Ishikawa (cell line): ENCODE results near the gene CFAP46.

Experiments used
- CEBPB ChIP-seq: IDR thresholded peaks from 2 replicates; pipeline ENCODE4 v1.6.1; 2012
- CREB1 ChIP-seq: IDR thresholded peaks from 2 replicates; pipeline ENCODE4 v1.6.1; 2012; ENCODE audit warnings: low read depth
- EGR1 ChIP-seq: IDR thresholded peaks from 2 replicates; pipeline ENCODE4 v1.6.1; 2012
- EP300 ChIP-seq: IDR thresholded peaks from 2 replicates; pipeline ENCODE4 v1.6.1; 2012; ENCODE audit warnings: borderline replicate concordance
- FOXM1 ChIP-seq: IDR thresholded peaks from 2 replicates; pipeline ENCODE4 v1.6.1; 2012; ENCODE audit warnings: low read depth, borderline replicate concordance
- NFIC ChIP-seq: IDR thresholded peaks from 2 replicates; pipeline ENCODE4 v1.6.1; 2012
- RAD21 ChIP-seq: IDR thresholded peaks from 2 replicates; pipeline ENCODE4 v1.6.1; 2012; ENCODE audit warnings: low read depth
- TAF1 ChIP-seq: IDR thresholded peaks from 2 replicates; pipeline ENCODE4 v1.6.1; 2012; ENCODE audit warnings: low read depth, mild to moderate bottlenecking
- TCF12 ChIP-seq: IDR thresholded peaks from 2 replicates; pipeline ENCODE4 v1.6.1; 2012; ENCODE audit warnings: low read depth
- TEAD4 ChIP-seq: IDR thresholded peaks from 2 replicates; pipeline ENCODE4 v1.6.1; 2012
- YY1 ChIP-seq: IDR thresholded peaks from 2 replicates; pipeline ENCODE4 v1.6.1; 2012; ENCODE audit warnings: low read depth
- ZBTB7A ChIP-seq: IDR thresholded peaks from 2 replicates; pipeline ENCODE4 v1.6.1; 2012; ENCODE audit warnings: low read depth
- TF ChIP-seq, protein P1 (sequence below): IDR thresholded peaks from 2 replicates; pipeline ENCODE4 v1.6.1; 2012
- TF ChIP-seq, protein P2 (sequence below): IDR thresholded peaks from 2 replicates; pipeline ENCODE4 v1.6.1; 2012; ENCODE audit warnings: low read depth, mild to moderate bottlenecking
- TF ChIP-seq, protein P3 (sequence below): IDR thresholded peaks from 2 replicates; pipeline ENCODE4 v1.6.1; 2012

CFAP46 gene

DNA sequence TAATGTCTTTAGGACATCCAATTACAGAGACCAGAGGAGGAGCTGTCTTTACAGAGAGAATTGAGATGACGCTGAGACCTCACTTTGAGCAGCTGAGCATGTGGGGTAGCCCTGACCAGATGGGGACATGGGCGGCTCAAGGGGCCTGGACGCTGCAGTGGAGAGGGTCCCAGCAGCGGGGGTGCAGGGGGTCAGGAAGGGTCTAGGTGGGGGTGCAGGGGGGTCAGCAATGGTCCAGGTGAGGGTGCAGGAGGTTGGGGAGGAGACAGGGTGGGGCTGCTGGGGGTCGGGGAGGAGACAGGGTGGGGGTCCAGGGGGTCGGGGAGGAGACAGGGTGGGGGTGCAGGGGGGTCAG lies 43.2 kb upstream of the CFAP46 start:
- TF ChIP-seq EP300: no peak
- no peak for TF ChIP-seq NFIC
- TF ChIP-seq TCF12: no peak
- TF ChIP-seq, protein P1, sequence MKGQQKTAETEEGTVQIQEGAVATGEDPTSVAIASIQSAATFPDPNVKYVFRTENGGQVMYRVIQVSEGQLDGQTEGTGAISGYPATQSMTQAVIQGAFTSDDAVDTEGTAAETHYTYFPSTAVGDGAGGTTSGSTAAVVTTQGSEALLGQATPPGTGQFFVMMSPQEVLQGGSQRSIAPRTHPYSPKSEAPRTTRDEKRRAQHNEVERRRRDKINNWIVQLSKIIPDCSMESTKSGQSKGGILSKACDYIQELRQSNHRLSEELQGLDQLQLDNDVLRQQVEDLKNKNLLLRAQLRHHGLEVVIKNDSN: no peak
- TF ChIP-seq CEBPB: no peak
- no peak for TF ChIP-seq TAF1
- no peak for TF ChIP-seq YY1
- TF ChIP-seq ZBTB7A: no peak
- TF ChIP-seq, protein P2, sequence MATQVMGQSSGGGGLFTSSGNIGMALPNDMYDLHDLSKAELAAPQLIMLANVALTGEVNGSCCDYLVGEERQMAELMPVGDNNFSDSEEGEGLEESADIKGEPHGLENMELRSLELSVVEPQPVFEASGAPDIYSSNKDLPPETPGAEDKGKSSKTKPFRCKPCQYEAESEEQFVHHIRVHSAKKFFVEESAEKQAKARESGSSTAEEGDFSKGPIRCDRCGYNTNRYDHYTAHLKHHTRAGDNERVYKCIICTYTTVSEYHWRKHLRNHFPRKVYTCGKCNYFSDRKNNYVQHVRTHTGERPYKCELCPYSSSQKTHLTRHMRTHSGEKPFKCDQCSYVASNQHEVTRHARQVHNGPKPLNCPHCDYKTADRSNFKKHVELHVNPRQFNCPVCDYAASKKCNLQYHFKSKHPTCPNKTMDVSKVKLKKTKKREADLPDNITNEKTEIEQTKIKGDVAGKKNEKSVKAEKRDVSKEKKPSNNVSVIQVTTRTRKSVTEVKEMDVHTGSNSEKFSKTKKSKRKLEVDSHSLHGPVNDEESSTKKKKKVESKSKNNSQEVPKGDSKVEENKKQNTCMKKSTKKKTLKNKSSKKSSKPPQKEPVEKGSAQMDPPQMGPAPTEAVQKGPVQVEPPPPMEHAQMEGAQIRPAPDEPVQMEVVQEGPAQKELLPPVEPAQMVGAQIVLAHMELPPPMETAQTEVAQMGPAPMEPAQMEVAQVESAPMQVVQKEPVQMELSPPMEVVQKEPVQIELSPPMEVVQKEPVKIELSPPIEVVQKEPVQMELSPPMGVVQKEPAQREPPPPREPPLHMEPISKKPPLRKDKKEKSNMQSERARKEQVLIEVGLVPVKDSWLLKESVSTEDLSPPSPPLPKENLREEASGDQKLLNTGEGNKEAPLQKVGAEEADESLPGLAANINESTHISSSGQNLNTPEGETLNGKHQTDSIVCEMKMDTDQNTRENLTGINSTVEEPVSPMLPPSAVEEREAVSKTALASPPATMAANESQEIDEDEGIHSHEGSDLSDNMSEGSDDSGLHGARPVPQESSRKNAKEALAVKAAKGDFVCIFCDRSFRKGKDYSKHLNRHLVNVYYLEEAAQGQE: no peak
- TF ChIP-seq EGR1: no peak
- TF ChIP-seq, protein P3, sequence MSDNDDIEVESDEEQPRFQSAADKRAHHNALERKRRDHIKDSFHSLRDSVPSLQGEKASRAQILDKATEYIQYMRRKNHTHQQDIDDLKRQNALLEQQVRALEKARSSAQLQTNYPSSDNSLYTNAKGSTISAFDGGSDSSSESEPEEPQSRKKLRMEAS: no peak
- TF ChIP-seq FOXM1: no peak
- no peak for TF ChIP-seq RAD21
- TF ChIP-seq CREB1: no peak
- TF ChIP-seq TEAD4: no peak

DNA sequence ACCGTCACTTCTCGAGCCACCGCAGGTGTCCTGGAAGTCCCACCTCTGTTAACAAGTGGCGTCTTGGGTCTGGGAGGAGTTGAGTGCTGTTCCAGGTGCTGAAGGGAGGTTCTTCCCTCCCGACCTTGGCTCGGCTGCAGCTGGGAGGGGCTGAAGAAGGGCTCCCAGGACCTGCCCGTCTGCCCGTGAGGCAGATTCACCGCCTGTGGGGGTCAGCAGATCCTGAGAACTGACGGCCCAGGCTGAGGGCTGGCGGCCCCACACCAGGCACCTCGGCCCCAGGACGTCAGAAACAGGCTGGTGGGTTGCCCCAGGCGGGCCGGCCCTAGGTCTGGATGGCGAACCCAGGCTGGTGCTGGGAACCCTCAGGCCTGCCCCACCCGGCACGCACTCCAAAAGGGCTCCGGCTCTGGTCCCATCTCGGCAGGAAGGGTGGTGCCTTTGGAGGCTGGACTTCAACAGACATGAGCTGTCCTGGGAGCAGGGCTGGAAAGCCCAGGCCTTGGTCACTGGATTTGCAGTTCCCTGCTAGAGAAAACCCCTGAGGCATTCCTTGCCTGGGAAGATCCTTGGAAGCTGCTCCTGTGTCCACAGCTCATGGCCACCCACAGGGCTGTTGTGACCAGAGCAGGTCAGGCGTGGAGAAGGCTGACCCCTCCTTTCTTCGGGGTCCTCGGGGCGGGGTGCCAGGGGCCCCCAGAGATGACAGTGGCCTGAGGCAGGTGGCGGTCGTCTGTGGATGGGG lies 42.6 kb upstream of the CFAP46 start:
- TF ChIP-seq RAD21: no peak
- no peak for TF ChIP-seq NFIC
- TF ChIP-seq, protein P2: peak; percentile 81

DNA sequence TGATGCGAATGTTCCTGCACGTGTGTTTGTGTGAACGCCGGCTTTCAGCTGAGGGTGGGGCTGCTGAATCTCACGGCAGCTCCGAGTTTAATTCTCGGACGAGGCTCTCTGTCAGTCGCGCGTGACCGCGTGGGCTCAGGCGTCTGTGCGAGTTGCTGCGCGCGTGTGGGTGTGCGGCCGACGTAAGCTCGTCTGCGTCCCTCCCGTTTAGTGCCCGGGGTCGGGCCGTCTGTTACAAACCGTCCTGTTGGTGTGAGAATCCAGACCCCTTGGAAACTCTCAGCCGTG lies 41.6 kb upstream of the CFAP46 start:
- no peak for TF ChIP-seq FOXM1
- no peak for TF ChIP-seq ZBTB7A
- TF ChIP-seq YY1: no peak
- TF ChIP-seq, protein P2: no peak
- TF ChIP-seq TAF1: no peak
- no peak for TF ChIP-seq NFIC
- no peak for TF ChIP-seq EGR1
- TF ChIP-seq TEAD4: no peak
- no peak for TF ChIP-seq RAD21
- TF ChIP-seq CEBPB: no peak

DNA sequence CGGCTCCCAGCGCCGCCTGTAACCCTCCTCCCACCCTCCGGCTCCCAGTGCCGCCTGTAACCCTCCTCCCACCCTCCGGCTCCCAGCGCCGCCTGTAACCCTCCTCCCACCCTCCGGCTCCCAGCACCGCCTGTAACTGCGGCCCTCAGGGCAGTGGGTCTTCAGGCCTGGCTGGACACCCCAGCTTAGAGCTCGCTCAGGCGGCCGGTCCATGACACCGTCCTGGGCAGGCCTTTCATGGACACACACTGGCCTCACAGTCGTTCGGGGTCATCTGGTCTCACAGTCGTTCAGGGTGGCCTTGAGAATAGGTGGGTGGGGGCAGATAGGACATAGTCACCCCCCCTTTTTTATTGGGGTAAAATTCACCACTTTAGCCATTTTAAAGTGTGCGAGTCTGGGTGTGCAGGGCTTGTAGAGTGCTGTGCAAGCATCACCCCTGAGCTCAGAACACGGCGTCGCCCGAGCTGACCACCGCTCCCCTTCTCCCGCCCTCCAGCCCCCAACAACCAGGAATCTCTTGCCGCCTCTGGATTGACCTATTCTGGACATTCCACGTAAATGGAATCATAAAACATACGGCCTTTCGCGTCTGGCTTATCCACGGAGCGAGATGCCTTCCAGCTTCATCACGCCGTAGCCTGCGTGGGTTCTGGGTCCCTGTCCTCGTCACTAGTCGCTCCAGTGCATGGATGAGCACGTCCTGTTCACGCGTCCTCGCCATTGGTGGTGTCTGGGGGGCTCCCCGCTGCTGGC lies 41.1 kb upstream of the CFAP46 start:
- TF ChIP-seq TEAD4 (no peak), TAF1 (no peak), CEBPB (no peak), YY1 (no peak), EP300 (no peak), RAD21 (no peak), EGR1 (no peak), TCF12 (no peak), CREB1 (no peak), NFIC (no peak), ZBTB7A (no peak)
- TF ChIP-seq, protein P3: no peak
- TF ChIP-seq, protein P2: no peak
